Activated CD8-positive, alpha-beta T cell treated with anti-CD3 and anti-CD28 coated beads for 36 hours (primary cell): Measurements from ENCODE around the gene RPS6KA5. TPM values are rescaled to one million over a fixed set of nuclear protein-coding genes. Genes with fewer than 3 reads are reported as not detected.

Experiments used
- ATAC-seq: fragments of 200-7000 bp; cut with Tn5 transposase; one replicate; pipeline ENCODE4 v1.10.0; 2021; ENCODE audit warnings: mild to moderate bottlenecking, moderate library complexity
- CTCF ChIA-PET: fragments of 350-600 bp; sonication (Branson Sonifier 250); formaldehyde crosslinking; loops from one replicate; lab custom pipeline; 2021; ENCODE audit warnings: antibody characterized with exemption; lab: Charles Lee
- POLR2A ChIA-PET: fragments of 350-600 bp; sonication (Branson Sonifier 250); formaldehyde crosslinking; loops from one replicate; lab custom pipeline; 2021; ENCODE audit warnings: antibody characterized with exemption; lab: Charles Lee
- DNase-seq: peaks from one replicate; pipeline ENCODE4 v3.0.0-alpha.2; 2020
- H3K27ac Mint-ChIP-seq: one replicate; pipeline ENCODE4 v1.8.0; 2021; ENCODE audit warnings: mild to moderate bottlenecking, mixed read lengths
- H3K27me3 Mint-ChIP-seq: one replicate; pipeline ENCODE4 v1.8.0; 2021; ENCODE audit warnings: mixed read lengths
- H3K36me3 Mint-ChIP-seq: one replicate; pipeline ENCODE4 v1.8.0; 2021; ENCODE audit warnings: low read depth, mixed read lengths
- H3K4me1 Mint-ChIP-seq: one replicate; pipeline ENCODE4 v1.8.0; 2021; ENCODE audit warnings: low read depth, mixed read lengths
- H3K4me3 Mint-ChIP-seq: one replicate; pipeline ENCODE4 v1.8.0; 2021; ENCODE audit warnings: mild to moderate bottlenecking, moderate library complexity, mixed read lengths
- H3K9me3 Mint-ChIP-seq: one replicate; pipeline ENCODE4 v1.8.0; 2021; ENCODE audit warnings: mixed read lengths
- intact Hi-C: fragments of 100-400 bp; cut with micrococcal nuclease; formaldehyde crosslinking; loops from one replicate; pipeline ENCODE4 v1.10.0; 2022
- total RNA-seq, 2 experiments: library from RNA; stranded (reverse); gene quantifications; one replicate each; pipeline ENCODE4 v1.2.3, GENCODE V29; 2021
- TF ChIP-seq, protein P1 (sequence below): fragments of 200-600 bp; IDR thresholded peaks from one replicate; pipeline ENCODE4 v1.8.0; 2022; ENCODE audit warnings: antibody characterized with exemption, mild to moderate bottlenecking

The RPS6KA5 gene
- total RNA-seq, 2 experiments from 2014 or later = 12.8 to 12.9 TPM

DNA sequence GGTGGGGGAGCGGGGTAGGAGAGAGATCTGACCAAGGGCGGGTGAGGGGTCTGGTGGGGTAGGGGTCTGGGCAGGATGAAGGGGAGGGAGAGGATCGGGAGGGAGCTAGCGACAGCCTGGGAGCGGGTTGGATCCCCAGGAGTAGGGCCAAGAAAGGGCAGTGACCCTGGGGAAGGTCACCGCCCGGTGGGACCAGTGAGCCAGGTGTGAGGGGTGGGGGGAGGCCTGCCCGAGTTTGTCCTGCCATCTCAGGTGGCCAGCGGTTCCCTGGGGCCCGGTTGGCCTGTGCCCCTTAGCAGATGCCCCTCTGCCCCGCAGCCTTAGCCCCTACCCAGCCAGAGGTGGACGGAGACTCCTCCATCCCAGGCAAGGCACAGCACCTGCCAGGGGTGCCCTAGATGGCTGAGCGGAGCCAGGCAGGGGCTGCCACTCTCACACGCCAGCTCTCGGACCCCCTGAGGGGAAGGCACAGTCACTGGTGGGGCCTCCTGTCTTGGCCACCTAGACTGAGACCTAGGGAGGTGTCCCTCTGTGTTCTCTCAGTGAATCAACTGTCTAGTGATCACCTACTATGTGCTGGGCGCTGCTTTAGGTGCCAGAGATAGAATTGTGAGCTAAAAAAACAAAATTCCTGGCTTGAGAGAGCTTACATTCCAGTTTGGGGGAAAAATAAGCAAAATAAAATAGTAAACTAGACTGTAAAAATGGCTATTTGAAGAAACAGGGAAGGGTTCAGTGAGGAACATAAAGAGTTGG lies 243.6 kb downstream of the RPS6KA5 start:
- intact Hi-C loops = no loop called here
- TF ChIP-seq, protein P1, sequence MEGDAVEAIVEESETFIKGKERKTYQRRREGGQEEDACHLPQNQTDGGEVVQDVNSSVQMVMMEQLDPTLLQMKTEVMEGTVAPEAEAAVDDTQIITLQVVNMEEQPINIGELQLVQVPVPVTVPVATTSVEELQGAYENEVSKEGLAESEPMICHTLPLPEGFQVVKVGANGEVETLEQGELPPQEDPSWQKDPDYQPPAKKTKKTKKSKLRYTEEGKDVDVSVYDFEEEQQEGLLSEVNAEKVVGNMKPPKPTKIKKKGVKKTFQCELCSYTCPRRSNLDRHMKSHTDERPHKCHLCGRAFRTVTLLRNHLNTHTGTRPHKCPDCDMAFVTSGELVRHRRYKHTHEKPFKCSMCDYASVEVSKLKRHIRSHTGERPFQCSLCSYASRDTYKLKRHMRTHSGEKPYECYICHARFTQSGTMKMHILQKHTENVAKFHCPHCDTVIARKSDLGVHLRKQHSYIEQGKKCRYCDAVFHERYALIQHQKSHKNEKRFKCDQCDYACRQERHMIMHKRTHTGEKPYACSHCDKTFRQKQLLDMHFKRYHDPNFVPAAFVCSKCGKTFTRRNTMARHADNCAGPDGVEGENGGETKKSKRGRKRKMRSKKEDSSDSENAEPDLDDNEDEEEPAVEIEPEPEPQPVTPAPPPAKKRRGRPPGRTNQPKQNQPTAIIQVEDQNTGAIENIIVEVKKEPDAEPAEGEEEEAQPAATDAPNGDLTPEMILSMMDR = no peak
- no peak for DNase-seq
- Mint-ChIP-seq H3K36me3 (no peaks in the 10 kb centered on the region), H3K4me1 (peaks cover 17% of the 10 kb centered on the region), H3K27ac (no peak overlapping the region), H3K27me3 (peaks cover 14% of the 10 kb centered on the region), H3K4me3 (peak overlapping the region; percentile 35), H3K9me3 (no peaks in the 10 kb centered on the region)
- ChIA-PET POLR2A (no interaction called here), CTCF (interaction anchor here (1.4 kb wide), 1 partner anchor 58 kb away, joined by 5 read pairs; no protein-coding TSS in a partner anchor)
- no peak for ATAC-seq

DNA sequence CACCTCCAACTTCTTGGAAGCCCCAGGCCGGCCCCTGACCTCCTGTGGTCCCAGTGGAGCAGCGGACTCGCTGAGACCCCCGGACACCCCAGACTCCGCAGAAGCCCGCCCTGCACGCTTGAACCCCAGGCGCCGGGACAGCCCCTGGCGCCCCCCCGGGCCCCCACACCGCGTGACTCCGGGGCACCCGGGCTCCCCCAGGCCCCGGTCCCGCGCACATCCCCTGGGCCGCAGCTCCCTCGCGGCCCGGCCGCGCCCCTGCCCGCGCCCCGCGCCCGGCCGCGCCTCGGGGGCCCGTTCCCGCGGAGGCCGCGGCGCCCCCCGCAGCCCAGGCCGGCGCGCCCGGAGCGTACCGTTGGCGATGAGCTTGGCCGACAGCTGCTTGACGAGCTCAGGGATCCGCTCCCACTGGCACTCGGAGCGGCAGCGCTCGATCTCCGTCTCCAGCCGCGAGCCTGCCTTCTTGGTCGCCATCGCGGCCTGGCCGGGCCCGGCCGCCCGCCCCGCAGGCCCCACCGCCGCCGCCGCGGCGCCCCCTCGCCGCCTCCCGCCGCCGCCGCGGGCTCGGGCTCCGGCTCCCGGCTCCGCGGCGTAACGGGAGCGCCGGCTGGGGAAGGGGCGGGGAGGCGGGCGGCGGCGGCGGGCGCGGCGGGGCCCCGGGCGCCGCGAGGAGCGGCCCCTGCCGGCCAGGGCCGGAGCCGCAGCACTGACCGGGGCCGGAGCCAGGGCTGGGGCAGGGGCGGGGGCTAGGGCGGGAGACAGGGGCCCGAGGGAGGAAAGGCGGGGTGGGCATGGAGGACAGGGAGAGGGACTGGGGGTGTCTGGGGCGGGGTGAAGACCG lies 244.4 kb downstream of the RPS6KA5 start, which contains the start of gene TTC7B:
Gene TTC7B, minus strand, starts transcription at position 609 of the 841 bp plus-strand sequence. Its CDS starts 135 bp downstream, at position 474.
- intact Hi-C loops = no loop called here
- ChIA-PET CTCF (interaction anchor here (0.7 kb wide), 1 partner anchor 58 kb away, joined by 3 read pairs; no protein-coding TSS in a partner anchor), POLR2A (no interaction called here)
- ATAC-seq (peak; percentile 63), DNase-seq (peak; percentile 29)
- Mint-ChIP-seq H3K27me3 (peaks cover 14% of the 10 kb centered on the region), H3K36me3 (no peaks in the 10 kb centered on the region), H3K4me3 (peak within 1 kb of the TSS; percentile 57), H3K27ac (no peak within 1 kb of the TSS), H3K9me3 (no peaks in the 10 kb centered on the region), H3K4me1 (peaks cover 13% of the 10 kb centered on the region)
- TF ChIP-seq, protein P1 = no peak

DNA sequence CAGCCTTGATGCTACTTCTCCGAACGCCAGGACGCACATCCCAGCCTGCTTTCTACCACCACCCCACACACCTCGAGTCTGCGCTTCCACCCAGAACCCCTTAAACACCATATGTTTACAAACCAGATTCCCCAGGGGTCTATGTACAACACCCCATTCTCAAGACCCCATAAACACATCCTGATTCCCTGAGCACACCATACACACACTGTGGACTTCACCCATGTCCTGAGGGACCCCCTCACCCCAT lies 244.9 kb downstream of the RPS6KA5 start:
- Mint-ChIP-seq H3K9me3 (no peaks in the 10 kb centered on the region), H3K4me1 (peaks cover 8% of the 10 kb centered on the region), H3K4me3 (peak overlapping the region; percentile 57), H3K27me3 (peaks cover 14% of the 10 kb centered on the region), H3K36me3 (no peaks in the 10 kb centered on the region), H3K27ac (no peak overlapping the region)
- TF ChIP-seq, protein P1 = no peak
- ChIA-PET CTCF (interaction anchor here (0.7 kb wide), 1 partner anchor 57 kb away, joined by 3 read pairs; no protein-coding TSS in a partner anchor), POLR2A (no interaction called here)
- DNase-seq = no peak
- ATAC-seq = no peak
- intact Hi-C loops = no loop called here

DNA sequence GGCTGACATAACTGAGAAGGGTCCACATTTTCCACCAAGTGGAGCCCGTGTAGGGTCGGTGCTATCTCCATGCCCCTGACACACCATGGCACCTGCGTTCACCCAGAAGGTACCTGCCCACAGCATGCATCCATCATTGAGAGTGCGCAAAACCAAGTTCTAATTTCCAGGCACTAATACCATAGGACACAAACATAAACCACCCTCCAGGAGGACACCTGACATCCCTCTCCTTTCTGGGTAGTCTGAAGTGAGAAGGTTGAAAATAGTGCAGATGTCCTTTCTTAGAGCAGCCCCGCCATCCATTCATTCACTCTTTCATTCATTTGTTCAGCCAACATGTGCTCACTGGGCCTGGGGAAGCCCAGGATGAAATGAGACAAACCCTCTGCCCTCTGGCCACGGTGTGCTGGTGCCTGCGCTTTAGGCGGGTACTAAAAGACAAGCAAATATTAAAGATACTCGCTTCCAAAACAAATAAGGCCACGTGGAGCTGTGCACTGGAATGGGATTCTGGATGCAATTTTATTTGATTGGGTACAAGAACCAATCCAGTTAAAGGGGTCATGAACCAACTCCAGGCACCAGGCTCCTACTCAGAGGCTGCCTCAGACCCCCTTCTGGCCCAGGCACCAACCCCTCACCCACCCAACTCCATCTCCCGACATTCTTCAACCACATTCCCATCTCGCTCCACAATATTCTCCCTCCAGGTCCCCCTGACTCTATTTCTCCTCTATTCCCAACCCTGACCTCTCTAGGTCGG lies 245.5 kb downstream of the RPS6KA5 start:
- ATAC-seq (no peak), DNase-seq (no peak)
- Mint-ChIP-seq H3K27me3 (peaks cover 14% of the 10 kb centered on the region), H3K4me3 (peak overlapping the region; percentile 57), H3K4me1 (peaks cover 3% of the 10 kb centered on the region), H3K9me3 (no peaks in the 10 kb centered on the region), H3K27ac (no peak overlapping the region), H3K36me3 (no peaks in the 10 kb centered on the region)
- ChIA-PET CTCF (no interaction called here), POLR2A (no interaction called here)
- intact Hi-C loops = no loop called here
- TF ChIP-seq, protein P1 = no peak
